Inferior parietal cortex (tissue), 1 donor: ENCODE results near the gene FFAR3.

Experiments
- DNase-seq: peaks from one replicate; pipeline ENCODE4 v3.0.0-alpha.2; 2016; ENCODE audit errors: extremely low spot score

Gene FFAR3

DNA sequence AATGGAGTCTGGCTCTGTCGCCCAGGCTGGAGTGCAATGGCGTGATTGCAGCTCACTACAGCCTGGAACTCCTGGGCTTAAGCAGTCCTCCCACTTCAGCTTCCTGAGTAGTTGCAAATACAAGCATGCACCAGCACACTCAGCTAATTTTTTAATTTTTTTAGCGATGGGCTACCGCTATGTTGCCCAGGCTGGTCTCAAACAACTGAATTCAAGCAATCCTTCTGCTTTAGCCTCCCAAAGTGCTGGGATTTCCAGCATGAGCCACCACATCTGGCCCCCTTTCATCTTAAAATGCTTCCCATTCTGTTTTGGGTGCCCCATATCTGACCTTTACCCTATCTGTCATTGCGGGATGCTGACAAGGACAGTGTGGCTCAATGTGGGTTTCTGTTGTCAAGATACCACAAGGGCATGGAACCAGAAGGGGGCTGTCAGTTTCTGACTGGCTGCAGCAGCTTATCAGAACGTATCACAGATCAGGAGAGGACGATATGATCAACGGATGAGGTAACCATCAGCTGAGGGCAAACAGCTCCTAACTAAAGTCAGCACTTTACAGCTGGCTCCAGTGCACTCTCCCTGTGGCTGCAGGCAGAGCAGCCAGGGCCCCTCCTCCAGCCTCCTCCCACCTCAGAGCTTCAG lies 45.0 kb downstream of the FFAR3 start:
- no peak for DNase-seq

DNA sequence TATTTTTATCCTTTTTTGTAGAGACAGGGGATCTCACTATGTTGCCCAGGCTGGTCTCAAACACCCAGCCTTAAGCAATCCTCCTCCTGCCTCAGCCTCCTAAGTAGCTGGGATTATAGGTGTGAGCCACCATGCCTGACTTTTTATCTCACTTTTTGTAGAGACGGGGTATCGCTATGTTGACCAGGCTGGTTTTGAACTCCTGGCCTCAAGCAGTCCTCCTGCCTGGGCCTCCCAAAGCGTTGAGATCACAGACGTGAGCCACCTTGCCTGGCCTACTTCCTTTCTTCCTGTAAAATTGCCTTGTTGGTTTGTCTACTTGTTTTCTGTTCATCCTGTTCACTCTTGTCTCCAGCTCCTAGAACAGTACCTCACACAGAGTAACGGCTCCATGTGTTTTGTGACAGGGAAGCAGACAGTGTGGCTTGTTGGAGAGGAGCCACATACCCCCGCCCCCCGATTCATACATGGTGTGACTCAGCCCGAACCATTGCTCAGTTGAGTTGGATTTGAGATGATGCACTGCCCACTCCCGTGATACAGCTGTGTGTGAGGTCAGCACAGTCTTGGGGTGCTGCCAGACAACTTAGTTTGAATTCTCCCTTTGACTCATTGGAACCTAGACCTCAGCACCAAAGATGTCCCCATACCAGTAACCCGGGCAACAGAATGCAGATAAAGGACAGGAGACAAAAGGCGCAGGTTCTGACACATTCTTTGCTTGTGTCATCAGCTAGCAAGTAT lies 46.8 kb downstream of the FFAR3 start:
- DNase-seq = no peak

DNA sequence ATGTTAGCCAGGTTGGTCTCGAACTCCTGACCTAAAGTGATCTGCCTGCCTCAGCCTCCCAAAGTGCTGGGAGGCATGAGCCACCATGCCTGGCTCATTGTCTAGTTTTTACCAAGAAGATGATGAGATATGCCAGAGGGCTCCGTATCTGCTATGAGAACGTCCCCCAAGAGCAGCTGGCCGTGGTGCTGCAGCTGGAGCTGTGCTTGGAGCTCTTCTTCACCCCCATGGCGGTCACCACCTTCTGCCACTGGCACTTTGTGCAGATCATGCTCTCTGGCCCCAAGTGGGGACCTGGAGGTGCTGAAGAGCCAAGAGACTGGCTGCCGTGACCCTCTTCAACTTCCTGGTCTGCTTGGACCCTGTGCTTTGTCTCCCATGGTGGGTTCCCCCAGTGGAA lies 49.4 kb downstream of the FFAR3 start:
- DNase-seq = no peak

DNA sequence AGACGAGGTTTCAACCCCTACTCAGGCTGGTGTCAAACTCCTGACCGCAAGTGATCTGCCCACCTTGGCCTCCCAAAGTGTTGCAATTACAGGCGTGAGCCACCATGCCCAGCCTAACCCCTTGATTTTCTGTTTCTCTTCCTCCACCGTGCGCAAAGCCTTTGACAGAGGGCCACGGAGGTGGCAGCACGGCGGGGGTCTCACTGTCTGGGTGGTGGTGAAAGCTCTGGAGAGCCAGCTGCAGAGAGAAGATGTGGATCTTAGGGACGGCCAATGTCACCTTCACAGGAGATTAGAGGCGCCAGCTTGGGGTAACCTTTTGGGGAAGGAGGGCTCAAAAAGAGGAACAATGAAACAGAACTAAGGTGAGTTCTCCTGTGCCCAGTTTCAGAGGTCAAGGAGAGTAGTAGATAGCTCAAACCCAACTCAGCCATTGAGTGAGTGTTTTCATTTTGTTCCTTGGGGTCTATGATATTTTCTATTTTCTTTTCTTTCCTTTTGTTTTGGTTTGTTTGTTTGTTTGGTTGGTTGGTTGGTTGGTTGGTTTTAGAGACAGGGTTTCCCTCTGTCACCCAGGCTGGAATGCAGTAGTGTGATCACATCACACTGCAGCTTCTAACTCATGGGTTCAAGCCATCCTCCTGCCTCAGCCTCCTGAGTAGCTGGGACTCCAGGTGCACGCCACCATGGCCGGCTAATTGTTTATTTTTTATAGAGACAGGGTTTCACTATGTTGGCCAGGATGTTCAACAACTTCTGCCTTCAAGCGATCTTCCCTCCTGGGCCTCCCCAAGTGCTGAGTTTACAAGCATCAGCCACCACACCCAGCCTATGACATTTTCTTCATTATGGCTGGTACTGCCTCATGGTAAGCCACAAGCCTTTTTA lies 50.3 kb downstream of the FFAR3 start:
- DNase-seq = no peak

DNA sequence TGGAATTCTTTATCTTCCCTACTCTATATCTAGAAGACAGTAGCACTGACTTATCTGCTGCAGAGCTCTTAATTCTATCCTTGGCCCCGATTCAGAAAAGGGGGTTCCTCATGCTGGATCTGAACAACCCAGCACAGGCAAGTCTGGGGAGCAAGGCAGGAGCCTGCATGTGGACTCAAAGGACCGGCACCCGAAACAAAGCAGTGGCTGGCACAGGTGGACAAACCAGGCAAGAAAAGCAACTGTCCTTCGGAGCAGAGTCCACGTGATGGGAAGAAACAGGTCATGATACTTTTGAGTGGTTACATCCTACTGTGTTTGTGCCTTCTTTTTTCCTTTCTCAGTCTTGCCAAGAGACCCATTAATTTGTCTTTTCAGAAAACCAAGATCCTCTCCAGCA lies 50.9 kb downstream of the FFAR3 start:
- no peak for DNase-seq
